Kidney tubule cell (primary cell): Measurements from ENCODE around the gene LZTS3.
A peak's percentile ranks its signal among the peaks of the same experiment; 100 is the strongest.
"Not testable (repeated sequence)": the region's sequence is repeated elsewhere in the genome, so short reads cannot be mapped to it uniquely, and the experiment has no call there.

ENCODE experiments used
- DNase-seq: peaks from one replicate; pipeline ENCODE4 v3.0.0-alpha.2; 2018; ENCODE audit warnings: low spot score

LZTS3 gene

DNA sequence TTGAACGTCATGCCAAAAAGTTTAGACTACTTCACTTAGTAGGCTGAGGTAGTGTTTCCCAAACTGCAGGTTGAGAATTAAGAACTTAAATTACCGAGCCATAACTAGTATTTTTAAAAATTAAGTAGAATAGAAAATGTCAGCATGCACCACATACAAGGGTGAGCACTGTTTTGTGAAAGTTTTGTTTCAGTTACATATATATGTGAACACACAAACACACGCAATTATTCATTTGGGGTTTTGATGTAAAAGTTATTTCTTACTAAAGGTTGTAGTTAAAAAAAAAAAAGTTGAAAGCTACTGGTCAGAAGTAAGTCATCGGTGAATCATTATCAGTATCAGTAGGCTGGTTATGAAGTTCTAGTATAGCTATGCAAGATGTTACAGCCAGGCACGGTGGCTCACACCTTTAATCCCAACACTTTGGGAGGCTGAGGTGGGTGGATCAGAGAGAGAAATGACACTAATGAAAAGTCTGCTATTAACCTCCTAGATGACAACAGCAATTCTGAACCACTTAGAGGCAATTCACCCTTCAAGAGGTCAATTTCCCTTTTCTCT, 37.8 kb downstream of the LZTS3 start:
- DNase-seq: peak; percentile 29

- DNase-seq: no peak
Observed at GRCh38 chr20:3134151-3134550, 39.2 kb downstream of the LZTS3 start.

DNA sequence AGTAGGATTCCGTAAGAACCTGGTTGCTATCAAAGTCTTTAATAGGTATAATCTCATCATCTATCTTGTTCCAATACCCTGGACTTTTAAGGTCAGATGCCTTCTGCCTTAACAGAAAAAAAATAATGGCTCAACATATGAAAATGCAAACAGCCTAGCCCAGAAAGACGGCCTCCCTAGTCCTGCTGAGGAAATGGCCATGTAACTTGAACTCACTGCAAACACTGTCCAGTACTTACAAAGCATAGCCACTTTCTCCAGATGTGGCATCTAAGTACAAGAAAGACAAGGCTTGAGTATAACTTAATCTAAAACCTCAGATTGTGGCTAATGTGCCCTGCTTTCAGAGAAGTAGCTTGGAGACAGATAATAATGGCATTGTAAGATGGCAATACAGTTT, 40.2 kb downstream of the LZTS3 start:
- no peak for DNase-seq

GRCh38 chr20:3130051-3130600, 43.2 kb downstream of the LZTS3 start:
- DNase-seq: no peak

GRCh38 chr20:3129094-3129493, 44.3 kb downstream of the LZTS3 start:
- DNase-seq: no peak

DNA sequence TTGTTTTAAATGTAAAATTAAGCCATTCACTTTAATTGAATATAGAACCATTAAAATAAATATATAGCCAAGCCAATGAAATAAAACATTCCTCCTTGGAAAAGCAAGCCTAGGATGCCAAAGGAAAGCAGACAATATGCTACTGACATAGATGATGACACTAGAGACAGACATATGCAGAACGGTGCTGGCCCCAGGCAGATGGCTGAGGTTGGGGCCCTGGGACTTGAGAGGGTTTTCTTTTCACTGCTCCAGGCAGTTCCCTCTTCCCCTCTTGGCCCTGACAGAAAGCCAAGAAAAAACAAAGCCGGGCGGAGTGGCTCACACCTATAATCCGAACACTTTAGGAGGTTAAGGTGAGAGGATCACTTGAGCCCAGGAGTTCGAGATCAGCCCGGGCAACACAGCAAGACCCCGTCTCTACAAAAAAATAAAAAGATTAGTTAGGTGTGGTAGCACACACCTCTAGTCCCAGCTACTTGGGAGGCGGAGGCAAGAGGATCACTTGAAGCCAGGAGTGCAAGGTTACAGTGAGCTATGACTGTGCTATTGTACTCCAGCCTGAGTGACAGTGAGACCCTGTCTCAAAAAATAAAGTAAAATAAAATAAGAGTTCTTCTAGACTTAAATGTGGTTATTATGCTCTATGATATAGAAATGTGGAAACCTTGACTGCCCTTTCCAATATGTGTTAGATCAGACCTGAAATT, 44.9 kb downstream of the LZTS3 start:
- DNase-seq: no peak

DNA sequence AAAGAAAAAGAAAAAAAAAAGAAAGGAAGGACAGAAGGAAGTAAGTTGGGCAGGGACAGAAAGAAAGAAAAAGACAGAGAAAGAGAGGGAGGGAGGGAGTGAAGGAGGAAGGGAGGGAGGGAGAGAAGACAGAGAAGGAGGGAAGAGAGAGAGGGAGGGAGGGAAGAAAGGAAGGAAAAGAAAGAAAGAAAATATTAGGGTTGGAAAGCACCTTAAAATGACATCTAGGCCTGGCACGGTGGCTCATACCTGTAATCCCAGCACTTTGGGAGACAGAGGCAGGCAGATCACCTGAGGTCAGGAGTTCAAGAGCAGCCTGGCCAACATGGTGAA, 46.9 kb downstream of the LZTS3 start:
- no peak for DNase-seq

DNA sequence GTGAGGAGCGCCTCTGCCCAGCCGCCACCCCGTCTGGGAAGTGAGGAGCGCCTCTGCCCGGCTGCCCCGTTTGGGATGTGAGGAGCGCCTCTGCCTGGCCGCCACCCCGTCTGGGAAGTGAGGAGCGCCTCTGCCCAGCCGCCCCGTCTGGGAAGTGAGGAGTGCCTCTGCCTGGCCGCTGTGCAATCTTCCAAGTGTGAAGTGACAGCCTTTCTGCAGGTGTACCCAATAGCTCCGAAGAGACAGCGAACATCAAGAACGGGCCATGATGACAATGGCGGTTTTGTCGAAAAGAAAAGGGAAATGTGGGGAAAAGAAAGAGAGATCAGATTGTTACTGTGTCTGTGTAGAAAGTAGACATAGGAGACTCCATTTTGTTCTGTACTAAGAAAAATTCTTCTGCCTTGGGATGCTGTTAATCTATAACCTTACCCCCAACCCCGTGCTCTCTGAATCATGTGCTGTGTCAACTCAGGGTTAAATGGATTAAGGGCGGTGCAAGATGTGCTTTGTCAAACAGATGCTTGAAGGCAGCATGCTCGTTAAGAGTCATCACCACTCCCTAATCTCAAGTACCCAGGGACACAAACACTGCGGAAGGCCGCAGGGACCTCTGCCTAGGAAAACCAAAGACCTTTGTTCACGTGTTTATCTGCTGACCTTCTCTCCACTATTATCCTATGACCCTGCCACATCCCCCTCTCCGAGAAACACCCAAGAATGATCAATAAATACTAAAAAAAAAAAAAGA, 47.4 kb downstream of the LZTS3 start:
- not testable (repeated sequence) for DNase-seq

DNA sequence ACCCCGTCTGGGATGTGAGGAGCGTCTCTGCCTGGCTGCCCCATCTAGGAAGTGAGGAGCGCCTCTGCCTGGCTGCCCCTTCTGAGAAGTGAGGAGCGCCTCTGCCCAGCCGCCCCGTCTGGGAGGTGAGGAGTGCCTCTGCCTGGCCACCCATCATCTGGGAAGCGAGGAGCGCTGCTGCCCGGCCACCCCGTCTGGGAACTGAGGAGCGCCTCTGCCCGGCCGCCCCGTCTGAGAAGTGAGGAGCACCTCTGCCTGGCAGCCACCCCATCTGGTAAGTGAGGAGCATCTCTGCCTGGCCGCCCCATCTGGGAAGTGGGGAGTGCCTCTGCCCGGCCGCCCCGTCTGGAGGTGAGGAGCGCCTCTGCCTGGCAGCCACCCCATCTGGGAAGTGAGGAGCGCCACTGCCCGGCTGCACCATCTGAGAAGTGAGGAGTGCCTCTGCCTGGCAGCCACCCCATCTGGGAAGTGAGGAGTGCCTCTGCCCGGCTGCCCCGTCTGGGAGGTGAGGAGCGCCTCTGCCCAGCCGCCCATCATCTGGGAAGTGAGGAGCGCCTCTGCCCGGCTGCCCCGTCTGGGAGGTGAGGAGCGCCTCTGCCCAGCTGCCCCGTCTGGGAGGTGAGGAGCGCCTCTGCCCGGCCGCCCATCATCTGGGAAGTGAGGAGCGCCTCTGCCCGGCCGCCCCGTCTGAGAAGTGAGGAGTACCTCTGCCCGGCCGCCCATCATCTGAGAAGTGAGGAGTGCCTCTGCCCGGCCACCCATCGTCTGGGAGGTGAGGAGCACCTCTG, 48.4 kb downstream of the LZTS3 start:
- not testable (repeated sequence) for DNase-seq

DNA sequence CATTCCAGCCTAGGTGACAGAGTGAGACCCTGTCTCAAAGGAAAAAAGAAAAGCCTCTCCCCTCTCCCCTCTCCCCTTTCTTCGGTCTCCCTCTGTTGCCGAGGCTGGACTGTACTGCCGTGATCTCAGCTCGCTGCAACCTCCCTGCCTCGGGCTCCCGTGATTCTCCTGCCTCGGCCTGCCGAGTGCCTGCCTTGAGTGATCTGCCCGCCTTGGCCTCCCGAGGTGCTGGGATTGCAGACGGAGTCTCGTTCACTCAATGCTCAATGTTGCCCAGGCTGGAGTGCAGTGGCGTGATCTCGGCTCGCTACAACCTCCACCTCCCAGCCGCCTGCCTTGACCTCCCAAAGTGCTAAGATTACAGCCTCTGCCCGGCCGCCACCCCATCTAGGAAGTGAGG, 49.2 kb downstream of the LZTS3 start:
- DNase-seq: not testable (repeated sequence)

DNA sequence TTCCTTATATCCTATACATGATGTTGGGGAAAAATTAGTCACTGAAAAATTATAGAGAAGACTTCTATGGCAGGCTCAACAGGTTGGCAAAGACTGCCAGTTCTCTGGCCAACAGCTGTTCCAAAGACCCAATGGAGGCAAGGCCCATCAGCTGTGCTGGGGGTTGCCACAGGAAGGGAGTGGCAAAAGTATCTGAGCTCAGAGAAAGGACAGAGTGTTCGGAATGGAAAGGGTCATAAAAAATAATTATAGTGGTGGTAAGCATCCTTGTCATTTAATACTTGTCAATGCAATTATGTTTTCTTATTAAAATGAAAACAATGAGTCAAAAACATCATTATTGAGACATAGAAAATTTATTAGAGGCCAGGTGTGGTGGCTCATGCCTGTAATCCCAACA, 49.8 kb downstream of the LZTS3 start:
- no peak for DNase-seq

DNA sequence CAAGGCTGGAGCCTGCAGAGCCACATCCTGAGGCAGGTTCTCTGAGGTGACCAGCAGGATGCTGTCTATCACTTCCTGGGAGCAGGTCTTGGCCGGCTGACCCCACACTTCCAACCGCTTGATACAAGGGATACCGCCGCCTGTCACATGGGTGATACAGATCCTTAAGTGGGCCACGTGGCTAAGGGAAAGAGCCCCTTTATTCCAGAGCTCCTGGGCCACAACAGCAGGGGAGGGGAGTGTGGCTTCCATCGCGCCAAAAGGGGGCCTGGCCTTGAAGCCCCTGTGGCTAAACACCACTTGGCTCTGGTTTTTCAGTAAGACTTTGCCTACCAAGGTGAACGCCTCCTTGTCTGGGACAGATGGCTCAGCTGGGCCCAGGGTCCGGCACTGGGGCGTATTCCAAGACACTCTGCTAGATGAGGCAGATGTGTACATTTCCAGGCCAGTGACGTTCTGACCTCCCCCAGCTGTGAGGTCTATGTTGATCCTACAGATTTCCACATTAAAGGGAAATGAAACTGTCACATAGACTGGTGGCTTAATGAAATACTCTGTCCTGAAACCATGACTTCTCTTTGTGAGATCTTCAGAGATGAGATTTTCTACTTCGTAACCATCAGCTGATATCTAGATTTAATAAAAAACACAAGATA, 51.3 kb downstream of the LZTS3 start:
- DNase-seq: no peak

DNA sequence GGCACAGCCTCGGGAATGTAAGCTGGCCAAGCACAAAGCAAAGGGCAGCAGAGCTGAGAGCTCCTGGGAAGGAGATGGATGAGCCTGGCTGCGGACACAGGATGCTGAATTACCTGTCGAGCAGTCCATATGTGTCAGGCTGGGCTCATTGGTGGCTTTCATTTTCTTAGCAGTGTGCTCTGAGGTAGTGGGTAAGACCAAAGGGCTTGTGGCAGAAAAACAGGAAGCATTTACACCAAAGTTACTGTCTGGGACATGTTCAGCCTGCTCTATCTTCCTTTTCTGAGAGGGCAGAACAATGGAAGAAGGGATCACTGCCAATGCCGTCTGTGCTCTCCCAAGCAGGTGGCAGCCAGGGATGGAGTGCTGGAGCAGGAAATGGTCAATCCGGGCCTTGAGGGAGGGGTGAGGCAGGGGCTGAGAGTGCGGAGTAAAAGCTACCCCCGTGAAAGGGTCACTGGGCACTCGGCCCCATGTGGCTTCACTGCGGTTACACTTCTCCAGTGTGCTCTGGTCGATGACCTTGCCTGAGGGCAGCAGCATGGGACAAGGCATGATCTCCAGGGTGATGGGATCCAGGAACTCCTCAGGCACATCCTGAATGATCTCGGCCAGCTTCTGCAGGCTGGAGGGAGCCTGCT, 52.0 kb downstream of the LZTS3 start:
- DNase-seq: no peak

GRCh38 chr20:3119044-3119443, 54.3 kb downstream of the LZTS3 start:
- DNase-seq: no peak

- peak; percentile 84 for DNase-seq
Observed at GRCh38 chr20:3117839-3118379, 55.4 kb downstream of the LZTS3 start.

DNA sequence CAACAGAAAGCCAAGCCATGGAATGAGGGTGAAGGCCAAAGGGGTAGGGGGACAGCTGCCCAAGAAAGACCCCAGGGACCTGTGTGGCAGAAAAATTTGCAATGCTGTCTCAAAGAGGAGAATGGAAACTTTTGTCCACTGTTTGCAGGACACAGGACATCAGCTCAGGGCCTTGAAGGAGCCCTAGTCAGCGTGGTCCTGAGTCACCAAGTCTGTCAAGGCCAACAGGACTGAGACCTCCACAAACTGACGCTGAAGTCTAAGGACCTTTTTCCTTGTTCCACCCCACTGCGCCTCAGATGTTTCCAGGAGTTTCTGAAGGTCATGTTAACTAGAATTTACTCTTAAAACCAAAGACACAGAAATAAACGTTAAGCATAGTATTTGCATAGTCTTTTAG, 57.0 kb downstream of the LZTS3 start:
- no peak for DNase-seq

- DNase-seq: peak; percentile 67
Observed at GRCh38 chr20:3115190-3116107, 57.9 kb downstream of the LZTS3 start.
